Panc1 (cell line): ENCODE results near the gene NFATC3. TPM values are rescaled to one million over a fixed set of nuclear protein-coding genes. Genes with fewer than 3 reads are reported as not detected.

Source experiments
- ATAC-seq: fragments of 200-7000 bp; cut with Tn5 transposase; 2 replicates; pipeline ENCODE4 v1.9.1; 2020; ENCODE audit warnings: mild to moderate bottlenecking, moderate library complexity
- BruUV-seq: library from RNA; stranded (reverse); fragments of 400-500 nt; replicated peaks from 2 replicates; lab custom pipeline; 2021; lab: Mats Ljungman, UMichigan
- CTCF ChIA-PET: fragments of 300-600 bp; sonication (Branson Sonifier 250); formaldehyde crosslinking; loops from one replicate; lab custom pipeline; 2022; ENCODE audit warnings: antibody characterized with exemption; lab: Charles Lee
- POLR2A ChIA-PET: fragments of 300-600 bp; sonication (Branson Sonifier 250); formaldehyde crosslinking; loops from one replicate; lab custom pipeline; 2022; ENCODE audit warnings: antibody characterized with exemption; lab: Charles Lee
- DNase-seq: peaks from one replicate; pipeline ENCODE4 v3.0.0-alpha.2; 2010; ENCODE audit warnings: low read depth, low spot score
- H3K27ac ChIP-seq: 2 replicates; pipeline ENCODE4 v1.5.1; 2011; ENCODE audit warnings: mild to moderate bottlenecking, low read length, inconsistent platforms
- H3K27me3 ChIP-seq: fragments of 200-500 bp; sonication (Bioruptor generic); 2 replicates; pipeline ENCODE4 v1.6.0; 2014; ENCODE audit warnings: low read length, inconsistent platforms; ENCODE audit not compliant: control insufficient read depth, insufficient read depth
- H3K36me3 ChIP-seq: fragments of 200-500 bp; sonication (Bioruptor generic); 2 replicates; pipeline ENCODE4 v1.5.1; 2014; ENCODE audit warnings: inconsistent platforms, mild to moderate bottlenecking, low read length, moderate library complexity; ENCODE audit not compliant: control insufficient read depth, insufficient read depth
- H3K4me1 ChIP-seq: 2 replicates; pipeline ENCODE4 v1.5.1; 2011; ENCODE audit warnings: inconsistent platforms, mild to moderate bottlenecking, low read length, moderate library complexity; ENCODE audit not compliant: control insufficient read depth, insufficient read depth
- H3K4me3 ChIP-seq, 2 experiments: 2 replicates each; pipeline ENCODE4 v1.5.1; 2011 to 2012; ENCODE audit warnings: low read depth in 2 of 2, low read length in 2 of 2, mild to moderate bottlenecking in 2 of 2, inconsistent platforms in 1 of 2, moderate library complexity in 1 of 2
- H3K9me3 ChIP-seq: fragments of 200-500 bp; sonication (Bioruptor generic); 2 replicates; pipeline ENCODE4 v1.5.1; 2014; ENCODE audit warnings: low read depth, mild to moderate bottlenecking, inconsistent platforms, low read length, moderate library complexity; ENCODE audit not compliant: control insufficient read depth, insufficient read depth
- CTCF ChIP-seq: fragments of 450-650 bp; IDR thresholded peaks from 2 replicates; pipeline ENCODE4 v1.5.1; 2017; ENCODE audit warnings: mild to moderate bottlenecking
- POLR2AphosphoS5 ChIP-seq: IDR thresholded peaks from 2 replicates; pipeline ENCODE4 v1.6.1; 2012; ENCODE audit warnings: mild to moderate bottlenecking, low read depth, low read length, moderate library complexity
- REST ChIP-seq, 2 experiments: IDR thresholded peaks; 2 replicates each; pipeline ENCODE4 v1.6.1; 2011 to 2012; ENCODE audit warnings: low read depth in 2 of 2, control low read depth in 1 of 2, low read length in 1 of 2, mild to moderate bottlenecking in 1 of 2, moderate library complexity in 1 of 2; ENCODE audit not compliant: insufficient read depth in 1 of 2
- SIN3A ChIP-seq: IDR thresholded peaks from 2 replicates; pipeline ENCODE4 v1.6.1; 2012; ENCODE audit warnings: low read depth, mild to moderate bottlenecking, low read length, moderate library complexity, borderline replicate concordance; ENCODE audit not compliant: insufficient read depth
- TCF7L2 ChIP-seq: IDR thresholded peaks from 2 replicates; pipeline ENCODE4 v1.6.1; 2011; ENCODE audit warnings: mild to moderate bottlenecking, low read depth, low read length, inconsistent platforms
- in situ Hi-C: cut with HindIII; loops from 2 replicates; pipeline ENCODE4 v1.10.0; 2016; ENCODE audit warnings: low sequenced_read_pairs, low pct_unique_long_range_greater_than_20kb
- intact Hi-C: fragments of 100-400 bp; cut with micrococcal nuclease; formaldehyde crosslinking; loops from one replicate; pipeline ENCODE4 v1.10.0; 2022; ENCODE audit not compliant: unreplicated experiment
- total RNA-seq: library from RNA; stranded (reverse); gene quantifications from one replicate; pipeline ENCODE4 v1.2.1, GENCODE V29; 2021; ENCODE audit not compliant: unreplicated experiment

Gene NFATC3
- total RNA-seq, 1 experiment from 2014 or later: 24.8 TPM

- ATAC-seq: no peak
- intact Hi-C loops: no loop called here
- Histone ChIP-seq H3K36me3 (no peaks in the 10 kb centered on the region), H3K4me1 (no peaks in the 10 kb centered on the region), H3K9me3 (no peaks in the 10 kb centered on the region), H3K4me3 (no peak overlapping the region), H3K27me3 (no peaks in the 10 kb centered on the region), H3K27ac (no peak overlapping the region)
- POLR2A ChIA-PET: no interaction called here
- TF ChIP-seq SIN3A: no peak
- no peak for TF ChIP-seq TCF7L2
- TF ChIP-seq POLR2AphosphoS5: no peak
- TF ChIP-seq CTCF: no peak
- no peak for TF ChIP-seq REST (IDR thresholded peaks at IDR 0.05; ENCODE audit: insufficient read depth in 1 of 2, low read depth in 2 of 2, low read length in 1 of 2)
- no peak for DNase-seq
- CTCF ChIA-PET: no interaction called here
- BruUV-seq: no TSS peak
- in situ Hi-C loops: no loop called here
Measured at GRCh38 chr16:68251832-68252231, 166.7 kb downstream of the NFATC3 start.

GRCh38 chr16:68252383-68252782 is 167.2 kb downstream of the NFATC3 start:
- H3K4me1 ChIP-seq: no peaks in the 10 kb centered on the region
- in situ Hi-C loops (no loop called here), intact Hi-C loops (no loop called here)
- no peak for TF ChIP-seq CTCF
- no peak for TF ChIP-seq REST (IDR thresholded peaks at IDR 0.05; ENCODE audit: insufficient read depth in 1 of 2, low read depth in 2 of 2, low read length in 1 of 2)
- TF ChIP-seq POLR2AphosphoS5: no peak
- no peak for TF ChIP-seq TCF7L2
- no peak for TF ChIP-seq SIN3A
- no peaks in the 10 kb centered on the region for H3K36me3 ChIP-seq
- no peaks in the 10 kb centered on the region for H3K27me3 ChIP-seq
- no TSS peak for BruUV-seq
- no peak for DNase-seq
- H3K4me3 ChIP-seq: no peak overlapping the region
- ChIA-PET CTCF (interaction anchor here (0.5 kb wide), 1 partner anchor 1377 kb away, joined by 5 read pairs; no protein-coding TSS in a partner anchor), POLR2A (no interaction called here)
- H3K27ac ChIP-seq: no peak overlapping the region
- H3K9me3 ChIP-seq: no peaks in the 10 kb centered on the region
- ATAC-seq: no peak
